Liver (tissue), 9 donors: ENCODE results near the gene INTS4. TPM values are rescaled to one million over a fixed set of nuclear protein-coding genes. Genes with fewer than 3 reads are reported as not detected.
"Not testable (repeated sequence)": the region's sequence is repeated elsewhere in the genome, so short reads cannot be mapped to it uniquely, and the experiment has no call there.

ENCODE experiments used
- DNase-seq: peaks from one replicate; pipeline ENCODE4 v3.0.0-alpha.2; 2017; ENCODE audit warnings: low spot score
- H3K27ac ChIP-seq, 2 donors: one replicate each; pipeline ENCODE4 v1.7.0; 2013; ENCODE audit warnings: inconsistent platforms in 2 of 2, low read length in 2 of 2, control low read depth in 1 of 2, low read depth in 1 of 2, mild to moderate bottlenecking in 1 of 2
- H3K27me3 ChIP-seq, 4 donors: one replicate each; pipeline versions ENCODE4 v1.6.1 to v1.7.0; 2013; ENCODE audit warnings: low read length in 3 of 4, inconsistent platforms in 1 of 4, mild to moderate bottlenecking in 1 of 4, moderate library complexity in 1 of 4; ENCODE audit not compliant: control insufficient read depth in 4 of 4, insufficient read depth in 4 of 4
- H3K36me3 ChIP-seq, 4 donors: one replicate each; pipeline versions ENCODE4 v1.6.1 to v1.7.0; 2013; ENCODE audit warnings: low read length in 3 of 4, mild to moderate bottlenecking in 3 of 4, low read depth in 1 of 4, moderate library complexity in 1 of 4; ENCODE audit not compliant: control insufficient read depth in 4 of 4, insufficient read depth in 3 of 4
- H3K4me1 ChIP-seq, 4 donors: one replicate each; pipeline versions ENCODE4 v1.6.1 to v1.7.0; 2013; ENCODE audit warnings: low read length in 3 of 4, mild to moderate bottlenecking in 3 of 4, moderate library complexity in 1 of 4; ENCODE audit not compliant: control insufficient read depth in 4 of 4, insufficient read depth in 4 of 4
- H3K4me3 ChIP-seq, 3 donors: one replicate each; pipeline versions ENCODE4 v1.6.1 to v1.7.0; 2013; ENCODE audit warnings: low read length in 3 of 3, control low read depth in 1 of 3, low read depth in 1 of 3, mild to moderate bottlenecking in 1 of 3
- H3K9ac ChIP-seq, 2 donors: one replicate each; pipeline ENCODE4 v1.7.0; 2013; ENCODE audit warnings: low read length in 2 of 2, mild to moderate bottlenecking in 2 of 2, moderate library complexity in 2 of 2, control low read depth in 1 of 2, low read depth in 1 of 2
- H3K9me3 ChIP-seq, 4 donors: one replicate each; pipeline versions ENCODE4 v1.6.1 to v1.7.0; 2013; ENCODE audit warnings: low read length in 3 of 4; ENCODE audit not compliant: control insufficient read depth in 4 of 4
- EGR1 ChIP-seq, 2 donors: IDR thresholded peaks; 2 replicates each; pipeline ENCODE4 v1.6.1; 2016 to 2018; ENCODE audit warnings: antibody characterized with exemption in 2 of 2, low read depth in 2 of 2
- FOXA1 ChIP-seq: IDR thresholded peaks from 2 replicates; pipeline ENCODE4 v1.6.1; 2016; ENCODE audit warnings: antibody characterized with exemption
- FOXA2 ChIP-seq: IDR thresholded peaks from 2 replicates; pipeline ENCODE4 v1.6.1; 2016; ENCODE audit warnings: antibody characterized with exemption
- GABPA ChIP-seq, 2 donors: IDR thresholded peaks in 1 of 2; conservative IDR thresholded peaks in 1 of 2; 2 replicates each; pipeline ENCODE4 v1.6.1; 2016; ENCODE audit warnings: antibody characterized with exemption in 2 of 2, mild to moderate bottlenecking in 1 of 2, moderate library complexity in 1 of 2
- HNF4G ChIP-seq: IDR thresholded peaks from 2 replicates; pipeline ENCODE4 v1.6.1; 2016; ENCODE audit warnings: antibody characterized with exemption
- JUND ChIP-seq, 2 donors: IDR thresholded peaks; 2 replicates each; pipeline ENCODE4 v1.6.1; 2016; ENCODE audit warnings: antibody characterized with exemption in 2 of 2
- RXRA ChIP-seq, 2 donors: IDR thresholded peaks; 2 replicates each; pipeline ENCODE4 v1.6.1; 2017 to 2018; ENCODE audit warnings: antibody characterized with exemption in 2 of 2, mild to moderate bottlenecking in 1 of 2
- SP1 ChIP-seq: IDR thresholded peaks from 2 replicates; pipeline ENCODE4 v1.6.1; 2018; ENCODE audit warnings: antibody characterized with exemption, mild to moderate bottlenecking
- TAF1 ChIP-seq: conservative IDR thresholded peaks from 2 replicates; pipeline ENCODE4 v1.6.1; 2016; ENCODE audit warnings: antibody characterized with exemption, mild to moderate bottlenecking
- WGBS: extraction: QIAGEN DNeasy Blood & Tissue Kit; methylation state at CpG from one replicate; pipeline ENCODE4 v1.1.7; 2013; 5-methylcytosine and 5-hydroxymethylcytosine counted together
- polyA plus RNA-seq, 2 donors: library from polyadenylated mRNA; stranded (reverse) in 1 of 2; unstranded in 1 of 2; fragments of 200-250 nt in 1 of 2; fragments of >200 nt in 1 of 2; fragmentation: Nextera tagmentation in 1 of 2; extraction: Ambion mirVana in 1 of 2; gene quantifications; one replicate each; pipeline versions ENCODE4 v1.2.1 to v1.2.3, GENCODE V29; 2013 to 2015
- total RNA-seq, 2 donors: library from RNA; depleted of rRNA; stranded (reverse); fragments of >200 nt; gene quantifications; one replicate each; pipeline ENCODE4 v1.2.3, GENCODE V29; 2014
- TF ChIP-seq, protein P1 (sequence below): IDR thresholded peaks from 2 replicates; pipeline ENCODE4 v1.6.1; 2016; ENCODE audit warnings: antibody characterized with exemption, mild to moderate bottlenecking
- TF ChIP-seq, protein P2 (sequence below): IDR thresholded peaks from 2 replicates; pipeline ENCODE4 v1.6.1; 2016; ENCODE audit warnings: antibody characterized with exemption
- TF ChIP-seq, protein P3 (sequence below): fragments of 150-350 bp; IDR thresholded peaks from 2 replicates; pipeline ENCODE4 v1.5.1; 2017; ENCODE audit warnings: improper control_type of control experiment, low read depth, low read length; ENCODE audit not compliant: missing input control
- TF ChIP-seq, protein P4 (sequence below): IDR thresholded peaks from 2 replicates; pipeline ENCODE4 v1.6.1; 2016; ENCODE audit warnings: antibody characterized with exemption
- TF ChIP-seq, protein P5 (sequence below): IDR thresholded peaks from 2 replicates; pipeline ENCODE4 v1.6.1; 2016; ENCODE audit warnings: antibody characterized with exemption
- donor health status: healthy.
- donor health status: healthy.
- donor health status: healthy.
- donor health status: healthy.
- donor health status: healthy.

Gene INTS4
- total and polyA plus RNA-seq, 4 donors: 7.9 to 19.1 (median 15.0) TPM

DNA sequence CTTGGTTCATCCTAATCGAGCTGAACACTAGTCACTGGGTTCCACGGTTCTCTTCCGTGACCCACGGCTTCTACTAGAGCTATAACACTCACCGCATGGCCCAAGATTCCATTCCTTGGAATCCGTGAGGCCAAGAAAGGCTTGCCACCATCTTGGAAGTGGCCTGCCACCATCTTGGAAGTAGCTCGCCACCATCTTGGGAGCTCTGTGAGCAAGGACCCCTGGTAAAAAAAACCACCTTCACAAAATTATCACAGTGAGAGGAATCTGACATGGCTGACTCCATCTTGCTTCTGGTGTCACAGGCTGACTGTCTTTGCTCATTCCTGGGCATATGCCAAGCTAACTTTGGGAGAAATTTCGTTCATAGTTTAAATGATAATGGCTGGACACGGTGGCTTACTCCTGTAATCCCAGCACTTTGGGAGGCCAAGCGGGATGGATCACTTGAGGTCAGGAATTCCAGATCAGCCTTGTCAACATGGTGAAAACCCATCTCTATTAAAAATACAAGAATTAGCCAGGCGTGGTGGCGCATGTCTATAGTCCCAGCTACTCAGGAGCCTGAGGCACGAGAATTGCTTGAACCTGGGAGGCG is 47.5 kb upstream of the INTS4 start:
- TF ChIP-seq FOXA2: no peak
- TF ChIP-seq, protein P1, sequence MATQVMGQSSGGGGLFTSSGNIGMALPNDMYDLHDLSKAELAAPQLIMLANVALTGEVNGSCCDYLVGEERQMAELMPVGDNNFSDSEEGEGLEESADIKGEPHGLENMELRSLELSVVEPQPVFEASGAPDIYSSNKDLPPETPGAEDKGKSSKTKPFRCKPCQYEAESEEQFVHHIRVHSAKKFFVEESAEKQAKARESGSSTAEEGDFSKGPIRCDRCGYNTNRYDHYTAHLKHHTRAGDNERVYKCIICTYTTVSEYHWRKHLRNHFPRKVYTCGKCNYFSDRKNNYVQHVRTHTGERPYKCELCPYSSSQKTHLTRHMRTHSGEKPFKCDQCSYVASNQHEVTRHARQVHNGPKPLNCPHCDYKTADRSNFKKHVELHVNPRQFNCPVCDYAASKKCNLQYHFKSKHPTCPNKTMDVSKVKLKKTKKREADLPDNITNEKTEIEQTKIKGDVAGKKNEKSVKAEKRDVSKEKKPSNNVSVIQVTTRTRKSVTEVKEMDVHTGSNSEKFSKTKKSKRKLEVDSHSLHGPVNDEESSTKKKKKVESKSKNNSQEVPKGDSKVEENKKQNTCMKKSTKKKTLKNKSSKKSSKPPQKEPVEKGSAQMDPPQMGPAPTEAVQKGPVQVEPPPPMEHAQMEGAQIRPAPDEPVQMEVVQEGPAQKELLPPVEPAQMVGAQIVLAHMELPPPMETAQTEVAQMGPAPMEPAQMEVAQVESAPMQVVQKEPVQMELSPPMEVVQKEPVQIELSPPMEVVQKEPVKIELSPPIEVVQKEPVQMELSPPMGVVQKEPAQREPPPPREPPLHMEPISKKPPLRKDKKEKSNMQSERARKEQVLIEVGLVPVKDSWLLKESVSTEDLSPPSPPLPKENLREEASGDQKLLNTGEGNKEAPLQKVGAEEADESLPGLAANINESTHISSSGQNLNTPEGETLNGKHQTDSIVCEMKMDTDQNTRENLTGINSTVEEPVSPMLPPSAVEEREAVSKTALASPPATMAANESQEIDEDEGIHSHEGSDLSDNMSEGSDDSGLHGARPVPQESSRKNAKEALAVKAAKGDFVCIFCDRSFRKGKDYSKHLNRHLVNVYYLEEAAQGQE: no peak
- TF ChIP-seq FOXA1: no peak
- TF ChIP-seq, protein P2, sequence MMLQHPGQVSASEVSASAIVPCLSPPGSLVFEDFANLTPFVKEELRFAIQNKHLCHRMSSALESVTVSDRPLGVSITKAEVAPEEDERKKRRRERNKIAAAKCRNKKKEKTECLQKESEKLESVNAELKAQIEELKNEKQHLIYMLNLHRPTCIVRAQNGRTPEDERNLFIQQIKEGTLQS: no peak
- no peak for TF ChIP-seq RXRA (IDR thresholded peaks at IDR 0.05)
- TF ChIP-seq, protein P3, sequence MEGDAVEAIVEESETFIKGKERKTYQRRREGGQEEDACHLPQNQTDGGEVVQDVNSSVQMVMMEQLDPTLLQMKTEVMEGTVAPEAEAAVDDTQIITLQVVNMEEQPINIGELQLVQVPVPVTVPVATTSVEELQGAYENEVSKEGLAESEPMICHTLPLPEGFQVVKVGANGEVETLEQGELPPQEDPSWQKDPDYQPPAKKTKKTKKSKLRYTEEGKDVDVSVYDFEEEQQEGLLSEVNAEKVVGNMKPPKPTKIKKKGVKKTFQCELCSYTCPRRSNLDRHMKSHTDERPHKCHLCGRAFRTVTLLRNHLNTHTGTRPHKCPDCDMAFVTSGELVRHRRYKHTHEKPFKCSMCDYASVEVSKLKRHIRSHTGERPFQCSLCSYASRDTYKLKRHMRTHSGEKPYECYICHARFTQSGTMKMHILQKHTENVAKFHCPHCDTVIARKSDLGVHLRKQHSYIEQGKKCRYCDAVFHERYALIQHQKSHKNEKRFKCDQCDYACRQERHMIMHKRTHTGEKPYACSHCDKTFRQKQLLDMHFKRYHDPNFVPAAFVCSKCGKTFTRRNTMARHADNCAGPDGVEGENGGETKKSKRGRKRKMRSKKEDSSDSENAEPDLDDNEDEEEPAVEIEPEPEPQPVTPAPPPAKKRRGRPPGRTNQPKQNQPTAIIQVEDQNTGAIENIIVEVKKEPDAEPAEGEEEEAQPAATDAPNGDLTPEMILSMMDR: no peak
- TF ChIP-seq JUND (IDR thresholded peaks at IDR 0.05): no peak
- no peak for TF ChIP-seq GABPA (IDR thresholded peaks at IDR 0.05 in 1 of 2, conservative IDR thresholded peaks at IDR 0.05 in 1 of 2)
- no peak for TF ChIP-seq TAF1
- no peak for TF ChIP-seq SP1
- no peak for TF ChIP-seq EGR1 (IDR thresholded peaks at IDR 0.05; ENCODE audit: low read depth in 2 of 2)
- no peaks in the 10 kb centered on the region for H3K36me3 ChIP-seq
- 97% methylated on average over 14 of the region's 14 CpGs for WGBS
- H3K4me3 ChIP-seq: no peak overlapping the region
- H3K9ac ChIP-seq: no peak overlapping the region
- no peak for DNase-seq
- H3K4me1 ChIP-seq: peaks cover 19 to 50% (median 36%) of the 10 kb centered on the region in 4 donors
- H3K27ac ChIP-seq: no peak overlapping the region
- no peaks in the 10 kb centered on the region for H3K27me3 ChIP-seq
- no peaks in the 10 kb centered on the region for H3K9me3 ChIP-seq

DNA sequence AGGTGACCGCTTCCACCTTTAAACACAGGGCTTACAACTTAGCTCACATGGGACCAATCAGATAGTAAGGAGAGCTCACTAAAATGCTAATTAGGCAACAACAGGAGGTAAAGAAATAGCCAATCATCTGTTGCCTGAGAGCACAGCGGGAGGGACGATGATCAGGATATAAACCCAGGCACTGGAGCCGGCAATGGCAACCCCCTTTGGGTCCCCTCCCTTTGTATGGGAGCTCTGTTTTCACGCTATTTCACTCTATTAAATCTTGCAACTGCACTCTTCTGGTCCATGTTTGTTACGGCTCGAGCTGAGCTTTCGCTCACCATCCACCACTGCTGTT is 46.9 kb upstream of the INTS4 start:
- not testable (repeated sequence) for H3K27me3 ChIP-seq, H3K9ac ChIP-seq, DNase-seq, H3K27ac ChIP-seq, H3K36me3 ChIP-seq, H3K4me3 ChIP-seq, H3K9me3 ChIP-seq
- peaks cover 19 to 53% (median 36%) of the 10 kb centered on the region in 4 donors for H3K4me1 ChIP-seq
- WGBS: 96% methylated on average over 8 of the region's 8 CpGs

DNA sequence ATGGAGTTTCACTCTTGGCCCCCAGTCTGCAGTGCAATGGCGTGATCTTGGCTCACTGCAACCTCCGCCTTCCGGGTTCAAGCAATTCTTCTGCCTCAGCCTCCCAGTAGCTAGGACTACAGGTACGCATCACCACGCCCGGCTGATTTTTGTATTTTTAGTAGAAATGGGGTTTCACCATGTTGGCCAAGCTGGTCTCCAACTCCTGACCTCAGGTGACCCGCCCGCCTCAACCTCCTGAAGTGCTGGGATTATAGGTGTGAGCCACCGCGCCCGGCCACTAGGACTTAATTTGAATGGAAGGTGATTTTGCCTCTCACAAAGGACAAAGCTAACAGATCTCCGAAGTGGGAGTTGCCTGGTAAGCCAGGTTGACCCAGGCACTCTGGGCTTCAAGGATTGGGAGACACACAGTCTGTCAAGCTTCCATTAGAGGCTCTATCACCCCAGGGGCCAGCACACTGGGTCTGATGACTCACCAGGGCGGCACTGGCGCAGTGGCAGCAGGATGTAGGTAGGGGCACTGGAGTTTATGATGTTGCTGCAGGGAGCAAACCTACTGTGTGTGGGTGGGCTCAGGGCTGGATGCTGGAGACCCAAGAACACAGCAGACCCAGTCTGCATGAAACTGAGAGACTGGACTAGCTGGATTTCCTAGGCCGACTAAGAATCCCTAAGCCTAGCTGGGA is 46.4 kb upstream of the INTS4 start:
- H3K9ac ChIP-seq: no peak overlapping the region
- no peak for DNase-seq
- H3K4me1 ChIP-seq: peaks cover 19 to 49% (median 34%) of the 10 kb centered on the region in 4 donors
- no peaks in the 10 kb centered on the region for H3K36me3 ChIP-seq
- H3K27ac ChIP-seq: no peak overlapping the region
- H3K9me3 ChIP-seq: no peaks in the 10 kb centered on the region
- H3K4me3 ChIP-seq: no peak overlapping the region
- no peaks in the 10 kb centered on the region for H3K27me3 ChIP-seq
- 93% methylated on average over 15 of the region's 15 CpGs for WGBS
- TF ChIP-seq, protein P4, sequence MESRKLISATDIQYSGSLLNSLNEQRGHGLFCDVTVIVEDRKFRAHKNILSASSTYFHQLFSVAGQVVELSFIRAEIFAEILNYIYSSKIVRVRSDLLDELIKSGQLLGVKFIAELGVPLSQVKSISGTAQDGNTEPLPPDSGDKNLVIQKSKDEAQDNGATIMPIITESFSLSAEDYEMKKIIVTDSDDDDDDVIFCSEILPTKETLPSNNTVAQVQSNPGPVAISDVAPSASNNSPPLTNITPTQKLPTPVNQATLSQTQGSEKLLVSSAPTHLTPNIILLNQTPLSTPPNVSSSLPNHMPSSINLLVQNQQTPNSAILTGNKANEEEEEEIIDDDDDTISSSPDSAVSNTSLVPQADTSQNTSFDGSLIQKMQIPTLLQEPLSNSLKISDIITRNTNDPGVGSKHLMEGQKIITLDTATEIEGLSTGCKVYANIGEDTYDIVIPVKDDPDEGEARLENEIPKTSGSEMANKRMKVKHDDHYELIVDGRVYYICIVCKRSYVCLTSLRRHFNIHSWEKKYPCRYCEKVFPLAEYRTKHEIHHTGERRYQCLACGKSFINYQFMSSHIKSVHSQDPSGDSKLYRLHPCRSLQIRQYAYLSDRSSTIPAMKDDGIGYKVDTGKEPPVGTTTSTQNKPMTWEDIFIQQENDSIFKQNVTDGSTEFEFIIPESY: no peak
- TF ChIP-seq, protein P3: no peak
- TF ChIP-seq GABPA (IDR thresholded peaks at IDR 0.05 in 1 of 2, conservative IDR thresholded peaks at IDR 0.05 in 1 of 2) (no peak), SP1 (no peak), EGR1 (IDR thresholded peaks at IDR 0.05; ENCODE audit: low read depth in 2 of 2) (no peak), TAF1 (no peak), HNF4G (no peak)
- TF ChIP-seq, protein P5, sequence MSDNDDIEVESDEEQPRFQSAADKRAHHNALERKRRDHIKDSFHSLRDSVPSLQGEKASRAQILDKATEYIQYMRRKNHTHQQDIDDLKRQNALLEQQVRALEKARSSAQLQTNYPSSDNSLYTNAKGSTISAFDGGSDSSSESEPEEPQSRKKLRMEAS: no peak
